VCaP (cell line): Measurements from ENCODE around the gene TSC22D2.

Source experiments
- H3K27ac ChIP-seq: fragments of 450-650 bp; 2 replicates; pipeline ENCODE4 v1.5.1; 2017
- CTCF ChIP-seq: fragments of 450-650 bp; conservative IDR thresholded peaks from 2 replicates; pipeline ENCODE4 v1.5.1; 2017; ENCODE audit warnings: mild to moderate bottlenecking, moderate library complexity

Gene TSC22D2

DNA sequence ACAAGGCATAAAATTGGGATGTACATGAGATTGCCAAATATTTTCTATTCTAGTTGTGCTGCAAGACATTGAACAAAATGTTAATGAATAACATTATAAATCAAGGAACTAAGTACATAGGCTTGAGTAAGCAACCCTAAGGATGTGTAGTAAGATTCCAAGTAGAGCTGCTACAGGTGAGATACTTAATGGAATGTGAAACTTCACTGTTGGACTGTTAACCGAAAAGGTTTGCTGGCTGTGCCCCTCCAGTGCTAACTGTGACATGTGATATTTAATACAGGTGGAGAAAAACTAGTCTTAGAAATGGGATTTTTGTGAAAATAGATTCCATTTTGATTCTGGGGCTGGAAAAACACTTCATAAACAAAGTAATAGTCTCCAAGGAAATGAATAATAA is 52.4 kb downstream of the TSC22D2 start:
- no peak for TF ChIP-seq CTCF
- no peak overlapping the region for H3K27ac ChIP-seq

DNA sequence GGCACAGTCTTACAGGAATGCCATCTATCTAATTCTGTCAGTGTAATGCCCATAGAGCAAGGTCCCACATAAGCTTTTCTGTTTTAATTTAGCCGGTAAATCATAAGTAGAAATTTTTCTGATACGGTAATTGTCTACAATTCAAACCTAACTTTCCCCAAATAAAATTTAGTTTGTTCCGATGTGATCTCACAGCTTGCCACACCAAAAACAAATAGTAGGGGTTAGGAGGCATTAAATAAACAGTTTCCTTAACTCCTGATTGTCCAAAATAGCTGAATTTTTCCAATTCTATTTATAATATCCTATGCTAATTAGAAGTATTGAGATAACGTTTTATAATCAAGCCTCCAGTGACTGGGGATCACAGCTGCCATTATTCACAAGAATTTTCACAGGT is 53.3 kb downstream of the TSC22D2 start:
- no peak overlapping the region for H3K27ac ChIP-seq
- no peak for TF ChIP-seq CTCF

DNA sequence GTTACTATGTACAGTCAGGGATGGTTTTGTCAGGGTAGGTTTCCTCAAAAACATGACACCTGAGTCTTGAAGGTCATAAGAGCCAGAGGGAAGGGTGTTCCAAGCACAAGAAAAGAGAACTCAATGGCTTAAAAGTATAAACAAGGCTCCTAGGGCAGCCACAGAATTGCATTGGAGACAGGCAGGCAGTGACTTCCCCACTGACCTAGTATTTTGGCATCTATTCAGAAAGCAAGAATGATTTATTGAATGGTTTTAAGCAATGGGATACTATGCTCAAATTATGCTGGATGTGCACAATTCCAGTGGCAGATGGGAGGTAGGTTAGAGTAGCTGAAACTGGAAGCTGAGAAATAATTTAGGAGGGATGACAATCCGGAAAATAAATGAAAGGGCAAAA is 54.0 kb downstream of the TSC22D2 start:
- H3K27ac ChIP-seq, result no peak overlapping the region
- no peak for TF ChIP-seq CTCF

GRCh38 chr3:150464684-150465083 is 56.6 kb downstream of the TSC22D2 start:
- no peak for TF ChIP-seq CTCF
- H3K27ac ChIP-seq, result no peak overlapping the region

DNA sequence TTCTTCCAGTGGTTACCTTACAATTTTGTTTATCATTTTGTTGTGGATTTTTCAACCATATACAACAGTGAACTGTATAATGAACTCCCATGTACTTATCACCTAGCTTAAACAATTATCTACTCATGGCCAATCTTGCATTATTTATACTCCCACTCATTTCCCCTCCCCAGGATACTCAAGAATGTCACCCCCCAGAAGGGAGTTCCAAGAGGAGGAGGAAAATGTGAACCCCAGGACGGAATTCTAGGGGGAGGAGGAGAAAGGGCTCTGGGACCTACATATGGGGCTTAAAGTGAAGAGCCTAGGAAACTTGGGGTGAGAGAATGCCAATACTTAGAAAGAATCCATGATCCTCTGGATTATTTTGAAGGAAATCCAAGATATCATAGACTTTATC is 59.3 kb downstream of the TSC22D2 start:
- H3K27ac ChIP-seq, result no peak overlapping the region
- TF ChIP-seq CTCF, result no peak

DNA sequence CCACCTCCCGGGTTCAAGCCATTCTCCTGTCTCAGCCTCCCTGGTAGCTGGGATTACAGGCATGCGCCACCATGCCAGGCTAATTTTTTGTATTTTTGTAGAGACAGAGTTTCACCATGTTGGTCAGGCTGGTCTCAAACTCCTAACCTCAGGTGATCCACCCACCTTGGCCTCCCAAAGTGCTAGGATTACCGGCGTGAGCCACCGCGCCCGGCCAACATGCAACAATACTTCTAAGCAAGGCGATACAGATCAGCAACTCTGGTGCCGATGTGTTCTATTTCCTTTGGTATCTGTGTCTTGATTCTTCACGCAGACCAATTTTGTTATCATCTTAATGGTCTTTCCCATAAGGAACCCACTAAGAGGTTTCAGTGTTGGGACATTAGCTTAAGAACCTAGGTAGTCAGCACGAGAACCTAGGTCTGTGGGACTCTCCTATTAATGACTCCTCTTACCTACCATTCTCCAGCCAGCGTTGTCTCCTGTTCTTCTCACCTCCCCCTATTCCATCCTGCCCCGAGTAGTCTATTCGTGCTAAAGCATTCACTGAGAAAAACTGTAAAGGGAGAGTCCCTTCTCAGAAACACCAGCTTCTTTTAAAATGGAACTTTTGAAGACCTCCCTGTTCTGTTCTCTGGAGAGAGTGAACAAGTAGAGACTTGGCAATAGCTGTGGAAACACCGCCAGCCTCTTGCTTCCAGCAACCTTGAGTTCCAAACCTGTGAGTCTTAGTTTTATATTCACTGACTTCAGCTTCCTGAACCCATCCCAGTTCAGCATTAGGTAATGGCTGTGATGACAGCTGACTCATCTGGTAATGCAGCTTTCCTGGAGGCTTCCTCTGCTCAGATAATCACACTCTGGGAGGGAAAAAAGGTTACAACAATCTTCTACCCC is 61.2 kb downstream of the TSC22D2 start:
- TF ChIP-seq CTCF, result no peak

DNA sequence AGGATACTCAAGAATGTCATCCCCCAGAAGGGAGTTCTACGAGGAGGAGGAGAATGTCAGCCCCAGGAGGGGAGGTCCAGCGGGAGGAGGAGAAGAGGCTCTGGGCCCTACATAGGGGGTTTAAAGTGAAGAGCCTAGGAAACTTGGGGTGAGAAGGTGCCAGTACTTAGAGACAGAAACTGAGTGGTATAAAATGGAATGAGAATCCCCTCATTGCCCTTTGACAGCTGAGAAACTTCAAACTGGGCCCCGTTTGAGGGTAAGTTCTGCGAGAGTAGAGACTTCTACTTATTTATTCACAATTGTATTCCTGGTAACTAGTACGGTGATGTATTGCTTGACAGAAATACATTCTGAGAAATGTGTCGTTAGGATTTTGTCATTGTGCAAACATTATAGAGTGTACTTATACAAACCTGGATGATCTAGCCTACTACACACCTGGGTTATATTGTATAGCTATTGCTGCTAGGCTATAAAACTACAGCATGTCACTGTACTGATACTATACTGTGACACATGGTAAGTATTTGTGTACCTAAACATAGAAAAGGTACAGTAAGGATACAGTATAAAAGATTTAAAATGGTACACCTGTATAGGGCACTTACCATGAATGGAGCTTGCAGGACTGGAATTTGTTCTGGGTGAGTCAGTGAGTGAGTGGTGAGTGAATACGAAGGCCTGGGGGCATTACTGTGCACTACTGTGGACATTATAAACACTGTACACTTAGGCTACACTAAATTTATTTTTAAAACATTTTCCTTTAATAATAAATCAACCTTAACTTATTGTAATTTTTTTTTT is 62.0 kb downstream of the TSC22D2 start:
- H3K27ac ChIP-seq, result no peak overlapping the region
- no peak for TF ChIP-seq CTCF

More for the DNA sequence above, 61.2 kb downstream of the TSC22D2 start:
- no peak overlapping the region for H3K27ac ChIP-seq
